Ascending aorta (tissue), 2 donors: ENCODE measurements around the gene KRT78. TPM values are rescaled to one million over a fixed set of nuclear protein-coding genes. Genes with fewer than 3 reads are reported as not detected.

ENCODE experiments used
- DNase-seq, 2 donors: peaks; one replicate each; pipeline ENCODE4 v3.0.0-alpha.2; 2019; ENCODE audit warnings: low spot score in 2 of 2
- H3K27ac ChIP-seq, 2 donors: fragments of 200-600 bp; sonication (generic); one replicate each; pipeline ENCODE4 v1.5.1; 2016 to 2017; ENCODE audit warnings: mild to moderate bottlenecking in 1 of 2
- H3K27me3 ChIP-seq: fragments of 200-600 bp; sonication (generic); one replicate; pipeline ENCODE4 v1.5.1; 2017
- H3K36me3 ChIP-seq, 2 donors: fragments of 200-600 bp; sonication (generic); one replicate each; pipeline ENCODE4 v1.5.1; 2016
- H3K4me1 ChIP-seq, 2 donors: fragments of 200-600 bp; sonication (generic); one replicate each; pipeline ENCODE4 v1.5.1; 2016 to 2017; ENCODE audit warnings: mild to moderate bottlenecking in 1 of 2
- H3K4me3 ChIP-seq, 2 donors: fragments of 200-600 bp; sonication (generic); one replicate each; pipeline ENCODE4 v1.5.1; 2016 to 2017; ENCODE audit warnings: mild to moderate bottlenecking in 1 of 2
- H3K9me3 ChIP-seq, 2 donors: fragments of 200-600 bp; sonication (generic); one replicate each; pipeline ENCODE4 v1.5.1; 2016
- CTCF ChIP-seq, 3 experiments: fragments of 200-600 bp in 2 of 3; fragments of 450-650 bp in 1 of 3; sonication (generic) in 2 of 3; IDR thresholded peaks; one replicate each; pipeline ENCODE4 v1.5.1; 2016 to 2019; ENCODE audit warnings: antibody characterized with exemption in 3 of 3, mild to moderate bottlenecking in 1 of 3, moderate library complexity in 1 of 3
- intact Hi-C: fragments of 100-400 bp; cut with DNase I; formaldehyde crosslinking; loops from one replicate; pipeline ENCODE4 v1.15.1; 2023
- total RNA-seq: library from RNA; depleted of rRNA; stranded (reverse); fragments of >200 nt; gene quantifications from one replicate; pipeline ENCODE4 v1.1.0, GENCODE V29; 2016

Gene KRT78
- total RNA-seq, 1 donor from 2014 or later = not detected

- H3K27me3 ChIP-seq = no peaks in the 10 kb centered on the region
- DNase-seq = no peak
These were observed 47.0 kb downstream of the KRT78 start for GRCh38 chr12:52801773-52802172.

GRCh38 chr12:52800259-52800917, 48.4 kb downstream of the KRT78 start:
- intact Hi-C loops = no loop called here
- H3K36me3 ChIP-seq = no peaks in the 10 kb centered on the region
- DNase-seq = no peak
- H3K4me1 ChIP-seq = no peaks in the 10 kb centered on the region
- H3K27ac ChIP-seq = no peak overlapping the region
- no peaks in the 10 kb centered on the region for H3K9me3 ChIP-seq
- no peak for TF ChIP-seq CTCF (IDR thresholded peaks at IDR 0.05)
- H3K27me3 ChIP-seq = no peaks in the 10 kb centered on the region
- no peak overlapping the region for H3K4me3 ChIP-seq

More at GRCh38 chr12:52801773-52802172, 47.0 kb downstream of the KRT78 start:
- TF ChIP-seq CTCF (IDR thresholded peaks at IDR 0.05) = no peak
- Histone ChIP-seq H3K4me1 (no peaks in the 10 kb centered on the region), H3K4me3 (no peak overlapping the region), H3K36me3 (no peaks in the 10 kb centered on the region), H3K9me3 (no peaks in the 10 kb centered on the region), H3K27ac (no peak overlapping the region)
- intact Hi-C loops = no loop called here

DNA sequence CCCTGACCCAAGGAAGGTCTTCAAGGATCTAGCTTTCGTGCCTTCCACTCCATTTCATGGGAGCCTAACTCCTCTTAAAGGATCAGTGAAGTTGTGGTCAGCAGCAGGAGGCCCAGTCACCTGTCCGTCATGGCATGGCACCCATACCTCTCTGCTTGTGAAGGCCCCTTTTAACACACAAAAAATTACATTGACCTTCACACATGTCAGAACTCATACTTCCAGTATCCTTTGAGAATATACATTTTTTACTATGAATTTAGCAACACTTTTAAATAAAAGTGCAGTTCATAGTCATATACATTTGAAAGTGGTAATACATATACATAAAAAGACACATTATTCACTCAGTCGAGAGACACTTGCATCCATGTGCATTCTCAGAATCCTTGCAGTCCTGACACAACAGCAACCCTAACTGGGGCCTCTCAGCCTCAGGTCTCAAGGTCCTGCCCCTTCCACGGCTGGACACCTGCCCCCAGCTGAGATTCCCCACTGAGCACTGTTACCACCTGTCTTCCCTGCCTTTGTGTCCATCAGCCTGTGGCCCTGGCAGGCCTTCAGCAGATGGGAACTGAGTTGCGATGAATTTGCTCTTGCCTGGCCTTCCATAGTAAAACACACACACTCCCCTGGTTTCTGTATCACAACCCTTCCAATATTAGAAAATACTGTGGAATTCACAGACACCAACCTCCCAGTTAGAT, 49.1 kb downstream of the KRT78 start:
- intact Hi-C loops = no loop called here
- no peaks in the 10 kb centered on the region for H3K27me3 ChIP-seq
- H3K36me3 ChIP-seq = no peaks in the 10 kb centered on the region
- H3K4me3 ChIP-seq = no peak overlapping the region
- no peak for TF ChIP-seq CTCF (IDR thresholded peaks at IDR 0.05)
- H3K9me3 ChIP-seq = no peaks in the 10 kb centered on the region
- no peak overlapping the region for H3K27ac ChIP-seq
- no peaks in the 10 kb centered on the region for H3K4me1 ChIP-seq
- no peak for DNase-seq

GRCh38 chr12:52798671-52799504, 49.9 kb downstream of the KRT78 start:
- Histone ChIP-seq H3K9me3 (no peaks in the 10 kb centered on the region), H3K27ac (no peak overlapping the region), H3K4me1 (no peaks in the 10 kb centered on the region), H3K27me3 (no peaks in the 10 kb centered on the region), H3K36me3 (no peaks in the 10 kb centered on the region), H3K4me3 (no peak overlapping the region)
- TF ChIP-seq CTCF (IDR thresholded peaks at IDR 0.05) = no peak
- intact Hi-C loops = no loop called here
- no peak for DNase-seq

- DNase-seq = no peak
- TF ChIP-seq CTCF (IDR thresholded peaks at IDR 0.05) = no peak
- Histone ChIP-seq H3K9me3 (no peaks in the 10 kb centered on the region), H3K4me3 (no peak overlapping the region), H3K27ac (no peak overlapping the region), H3K4me1 (no peaks in the 10 kb centered on the region), H3K27me3 (no peaks in the 10 kb centered on the region), H3K36me3 (no peaks in the 10 kb centered on the region)
- intact Hi-C loops = no loop called here
These were observed 50.7 kb downstream of the KRT78 start for GRCh38 chr12:52798003-52798670.
